ENCODE measurements around the gene KDM2A.

- TF ChIP-seq CTCF (conservative IDR thresholded peaks at IDR 0.05; ENCODE audit: low read depth, low read length) (no peak), EZH2 (IDR thresholded peaks at IDR 0.05; ENCODE audit: borderline replicate concordance, low read depth, low read length, poor library complexity, severe bottlenecking) (no peak)
Observed at GRCh38 chr11:67157691-67158090, 38.6 kb downstream of the KDM2A start.
